Endometrial microvascular endothelial cells (primary cell): ENCODE results near the gene ACER3. TPM values are rescaled to one million over a fixed set of nuclear protein-coding genes. Genes with fewer than 3 reads are reported as not detected.

Experiments used
- in situ Hi-C: cut with HindIII; loops from 2 replicates; pipeline ENCODE4 v1.10.0; 2017; ENCODE audit warnings: low sequenced_read_pairs, low pct_unique_long_range_greater_than_20kb; ENCODE audit errors: inconsistent ontology term
- total RNA-seq: library from RNA; depleted of rRNA; stranded (reverse); fragments of >200 nt; gene quantifications from one replicate; pipeline ENCODE4 v1.2.3, GENCODE V29; 2015; ENCODE audit errors: inconsistent ontology term

The ACER3 gene
- total RNA-seq, 1 donor from 2014 or later = 33.1 TPM

- in situ Hi-C loops = no loop called here
Measured at GRCh38 chr11:77019976-77020595, 159.4 kb downstream of the ACER3 start.

GRCh38 chr11:77020734-77021133 is 160.0 kb downstream of the ACER3 start:
- in situ Hi-C loops = no loop called here

- in situ Hi-C loops = no loop called here
Measured at GRCh38 chr11:77024745-77025144, 164.0 kb downstream of the ACER3 start.

GRCh38 chr11:77026221-77026620 is 165.5 kb downstream of the ACER3 start:
- in situ Hi-C loops = no loop called here

GRCh38 chr11:77026743-77027142 is 166.0 kb downstream of the ACER3 start:
- in situ Hi-C loops = no loop called here

GRCh38 chr11:77027275-77027674 is 166.6 kb downstream of the ACER3 start:
- in situ Hi-C loops = no loop called here

- in situ Hi-C loops = no loop called here
Measured at GRCh38 chr11:77029829-77030228, 169.1 kb downstream of the ACER3 start.

GRCh38 chr11:77030834-77031414 is 170.2 kb downstream of the ACER3 start:
- in situ Hi-C loops = no loop called here

GRCh38 chr11:77031599-77031998 is 170.9 kb downstream of the ACER3 start:
- in situ Hi-C loops = no loop called here

GRCh38 chr11:77035039-77035438 is 174.3 kb downstream of the ACER3 start:
- in situ Hi-C loops = no loop called here

GRCh38 chr11:77035580-77035979 is 174.9 kb downstream of the ACER3 start:
- in situ Hi-C loops = no loop called here

- in situ Hi-C loops = no loop called here
Measured at GRCh38 chr11:77036398-77036797, 175.7 kb downstream of the ACER3 start.

- in situ Hi-C loops = no loop called here
Measured at GRCh38 chr11:77037057-77037456, 176.3 kb downstream of the ACER3 start.

GRCh38 chr11:77038029-77038824 is 177.5 kb downstream of the ACER3 start:
- in situ Hi-C loops = no loop called here

- in situ Hi-C loops = no loop called here
Measured at GRCh38 chr11:77038825-77039326, 178.2 kb downstream of the ACER3 start.

GRCh38 chr11:77039491-77040400 is 179.0 kb downstream of the ACER3 start:
- in situ Hi-C loops = no loop called here

GRCh38 chr11:77040401-77040777 is 179.7 kb downstream of the ACER3 start:
- in situ Hi-C loops = no loop called here

- in situ Hi-C loops = no loop called here
Measured at GRCh38 chr11:77040889-77041288, 180.2 kb downstream of the ACER3 start.

- in situ Hi-C loops = no loop called here
Measured at GRCh38 chr11:77042111-77042726, 181.5 kb downstream of the ACER3 start.
